Transverse colon (tissue), 3 donors: ENCODE data around the gene DOCK9.

Source experiments
- POLR2A ChIP-seq: fragments of 450-650 bp; IDR thresholded peaks from one replicate; pipeline ENCODE4 v1.6.1; 2016; ENCODE audit warnings: antibody characterized with exemption, mild to moderate bottlenecking, moderate library complexity
- TF ChIP-seq, protein P1 (sequence below), 5 experiments: fragments of 200-600 bp in 3 of 5; fragments of 450-650 bp in 2 of 5; sonication (generic) in 3 of 5; IDR thresholded peaks; 1 replicate in 2 of 5; 2 replicates in 3 of 5; pipeline ENCODE4 v1.5.1; 2016 to 2017; ENCODE audit warnings: antibody characterized with exemption in 5 of 5, inconsistent platforms in 3 of 5, mild to moderate bottlenecking in 2 of 5, moderate library complexity in 1 of 5

DNA sequence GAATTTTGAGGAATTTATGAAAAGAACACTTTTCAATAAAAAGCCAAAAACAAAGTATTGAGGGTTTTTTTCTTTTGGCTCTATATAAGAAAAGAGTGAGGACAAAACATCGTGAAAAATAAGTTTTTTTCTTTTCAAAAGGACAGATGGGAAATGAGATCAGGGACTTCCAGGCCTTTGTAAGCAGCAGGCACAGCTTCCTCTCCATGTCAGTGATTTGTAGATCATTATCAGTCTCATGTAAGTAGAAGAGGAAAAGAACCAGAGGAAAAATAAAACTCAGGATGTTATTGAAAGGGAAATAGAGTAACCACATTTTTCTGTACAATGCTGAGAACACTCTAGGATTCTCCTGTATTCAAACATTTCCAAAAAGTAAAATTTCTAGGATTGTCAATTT, 29.9 kb downstream of the DOCK9 start:
- TF ChIP-seq, protein P1, sequence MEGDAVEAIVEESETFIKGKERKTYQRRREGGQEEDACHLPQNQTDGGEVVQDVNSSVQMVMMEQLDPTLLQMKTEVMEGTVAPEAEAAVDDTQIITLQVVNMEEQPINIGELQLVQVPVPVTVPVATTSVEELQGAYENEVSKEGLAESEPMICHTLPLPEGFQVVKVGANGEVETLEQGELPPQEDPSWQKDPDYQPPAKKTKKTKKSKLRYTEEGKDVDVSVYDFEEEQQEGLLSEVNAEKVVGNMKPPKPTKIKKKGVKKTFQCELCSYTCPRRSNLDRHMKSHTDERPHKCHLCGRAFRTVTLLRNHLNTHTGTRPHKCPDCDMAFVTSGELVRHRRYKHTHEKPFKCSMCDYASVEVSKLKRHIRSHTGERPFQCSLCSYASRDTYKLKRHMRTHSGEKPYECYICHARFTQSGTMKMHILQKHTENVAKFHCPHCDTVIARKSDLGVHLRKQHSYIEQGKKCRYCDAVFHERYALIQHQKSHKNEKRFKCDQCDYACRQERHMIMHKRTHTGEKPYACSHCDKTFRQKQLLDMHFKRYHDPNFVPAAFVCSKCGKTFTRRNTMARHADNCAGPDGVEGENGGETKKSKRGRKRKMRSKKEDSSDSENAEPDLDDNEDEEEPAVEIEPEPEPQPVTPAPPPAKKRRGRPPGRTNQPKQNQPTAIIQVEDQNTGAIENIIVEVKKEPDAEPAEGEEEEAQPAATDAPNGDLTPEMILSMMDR (IDR thresholded peaks at IDR 0.05), result no peak
- no peak for TF ChIP-seq POLR2A
